Activated CD4-positive, alpha-beta memory T cell treated with anti-CD3 and anti-CD28 coated beads for 36 hours (primary cell): Measurements from ENCODE around the gene TCF20. TPM values are rescaled to one million over a fixed set of nuclear protein-coding genes. Genes with fewer than 3 reads are reported as not detected.

ENCODE experiments used
- CTCF ChIA-PET: fragments of 350-600 bp; sonication (Branson Sonifier 250); formaldehyde crosslinking; loops from one replicate; lab custom pipeline; 2021; ENCODE audit warnings: antibody characterized with exemption, inconsistent platforms; lab: Charles Lee
- POLR2A ChIA-PET: fragments of 350-600 bp; sonication (Branson Sonifier 250); formaldehyde crosslinking; loops from one replicate; lab custom pipeline; 2021; ENCODE audit warnings: antibody characterized with exemption; lab: Charles Lee
- DNase-seq: peaks from one replicate; pipeline ENCODE4 v3.0.0-alpha.2; 2020
- H3K27ac Mint-ChIP-seq: one replicate; pipeline ENCODE4 v1.8.0; 2021; ENCODE audit warnings: mixed read lengths
- H3K27me3 Mint-ChIP-seq: one replicate; pipeline ENCODE4 v1.8.0; 2021; ENCODE audit warnings: mixed read lengths
- H3K36me3 Mint-ChIP-seq: one replicate; pipeline ENCODE4 v1.8.0; 2021; ENCODE audit warnings: mixed read lengths
- H3K4me1 Mint-ChIP-seq: one replicate; pipeline ENCODE4 v1.8.0; 2021; ENCODE audit warnings: low read depth, mixed read lengths
- H3K4me3 Mint-ChIP-seq: one replicate; pipeline ENCODE4 v1.8.0; 2021; ENCODE audit warnings: mild to moderate bottlenecking, mixed read lengths
- H3K9me3 Mint-ChIP-seq: one replicate; pipeline ENCODE4 v1.8.0; 2021; ENCODE audit warnings: mixed read lengths
- intact Hi-C: fragments of 100-400 bp; cut with micrococcal nuclease; formaldehyde crosslinking; loops from one replicate; pipeline ENCODE4 v1.15.1; 2023
- total RNA-seq, 2 experiments: library from RNA; stranded (reverse); gene quantifications; one replicate each; pipeline ENCODE4 v1.2.3, GENCODE V29; 2021

TCF20 gene
- total RNA-seq, 2 experiments from 2014 or later, result 69.6 to 71.6 TPM

DNA sequence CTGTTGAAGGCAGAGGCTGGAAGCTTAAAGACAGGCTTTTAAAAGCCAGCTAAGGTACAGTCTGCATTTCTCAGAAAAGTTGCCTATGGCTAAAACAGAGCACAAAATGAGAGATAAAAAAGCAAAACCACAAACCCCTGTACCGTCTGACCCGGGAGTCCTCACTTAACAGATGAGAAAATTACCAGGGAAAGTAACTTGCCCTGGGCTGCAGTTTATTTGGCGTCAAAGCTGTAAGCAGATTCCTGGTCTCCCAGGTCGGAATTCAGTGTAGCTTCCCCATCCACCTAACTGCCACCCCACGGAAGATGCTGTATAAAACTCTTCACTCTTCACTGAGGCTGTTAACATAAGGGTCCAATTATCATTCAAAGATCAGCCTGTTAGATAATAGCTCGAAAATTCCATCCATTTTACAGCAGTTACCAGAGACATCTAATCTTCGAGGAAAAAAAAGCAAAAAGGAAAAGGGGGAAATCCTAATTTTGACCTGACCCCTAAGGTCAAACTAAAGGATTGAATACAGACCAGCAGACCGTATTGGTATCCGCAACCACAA lies 1.5 kb downstream of the TCF20 start:
- peaks cover 7% of the 10 kb centered on the region for H3K36me3 Mint-ChIP-seq
- H3K27me3 Mint-ChIP-seq, result no peaks in the 10 kb centered on the region
- ChIA-PET POLR2A (interaction anchor here (0.6 to 1.3 kb wide), 3 partner anchors 52 to 190 kb away, joined by 3 read pairs; partner anchors contain the start of gene SMDT1), CTCF (interaction anchor here (0.7 to 1.1 kb wide), 3 partner anchors 83 to 99 kb away, joined by 3 read pairs; no protein-coding TSS in a partner anchor)
- no peaks in the 10 kb centered on the region for H3K9me3 Mint-ChIP-seq
- H3K27ac Mint-ChIP-seq, result peak overlapping the region; percentile 72
- intact Hi-C loops, result loop anchor here (1.0 to 5.0 kb wide), 3 partner anchors 52 to 178 kb away; no protein-coding TSS in a partner anchor
- H3K4me1 Mint-ChIP-seq, result peaks cover 51% of the 10 kb centered on the region
- peak overlapping the region; percentile 84 for H3K4me3 Mint-ChIP-seq
- no peak for DNase-seq

DNA sequence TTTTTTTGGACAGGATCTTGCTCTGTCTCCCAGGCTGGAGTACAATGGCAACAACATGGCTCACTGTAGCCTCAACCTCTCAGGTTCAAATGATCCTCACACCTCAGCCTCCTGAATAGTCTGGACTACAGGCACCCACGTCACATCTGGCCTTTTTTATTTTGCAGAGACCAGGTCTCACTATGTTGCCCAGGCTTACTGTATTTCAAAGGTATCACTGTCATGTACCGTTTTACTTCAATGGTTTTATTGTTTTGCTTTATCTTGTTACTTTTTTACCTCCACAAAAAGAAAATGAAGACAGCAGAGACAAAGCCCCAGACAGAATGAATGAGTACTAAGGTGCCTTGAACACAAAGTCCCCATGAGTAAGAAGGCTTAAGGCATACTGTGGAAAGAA lies 5.1 kb downstream of the TCF20 start:
- no peak for DNase-seq
- POLR2A ChIA-PET, result no interaction called here
- CTCF ChIA-PET, result interaction anchor here (1.4 kb wide), 2 partner anchors 48 to 96 kb away, joined by 3 to 4 read pairs; no protein-coding TSS in a partner anchor
- intact Hi-C loops, result loop anchor here (5.0 kb wide), 1 partner anchor 83 kb away; no protein-coding TSS in a partner anchor
- Mint-ChIP-seq H3K27ac (no peak overlapping the region), H3K36me3 (peaks cover 7% of the 10 kb centered on the region), H3K27me3 (no peaks in the 10 kb centered on the region), H3K4me1 (peaks cover 81% of the 10 kb centered on the region), H3K9me3 (no peaks in the 10 kb centered on the region), H3K4me3 (no peak overlapping the region)

DNA sequence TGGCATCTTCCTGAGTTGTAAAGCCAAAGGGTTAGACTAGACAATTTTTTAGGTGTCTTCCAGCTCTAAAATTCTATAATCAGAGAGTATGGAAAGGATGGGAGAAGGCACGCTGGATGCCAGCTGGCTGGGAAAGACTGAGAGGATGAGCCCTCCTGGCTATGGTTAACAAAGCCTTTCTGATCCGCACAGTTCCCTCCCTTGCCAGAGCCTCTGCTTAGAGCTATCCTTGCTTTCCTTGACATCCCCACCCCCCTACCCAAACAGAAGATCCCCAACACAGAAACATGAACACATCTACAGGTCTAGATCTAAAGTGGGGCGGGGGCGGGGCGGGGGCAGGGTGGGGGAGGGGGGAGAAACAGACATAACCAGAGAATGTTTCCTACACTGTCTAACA lies 6.5 kb downstream of the TCF20 start:
- Mint-ChIP-seq H3K27me3 (no peaks in the 10 kb centered on the region), H3K27ac (no peak overlapping the region), H3K36me3 (peaks cover 6% of the 10 kb centered on the region), H3K4me1 (peaks cover 91% of the 10 kb centered on the region), H3K9me3 (no peaks in the 10 kb centered on the region), H3K4me3 (no peak overlapping the region)
- no peak for DNase-seq
- ChIA-PET CTCF (interaction anchor here (1.1 kb wide), 1 partner anchor 96 kb away, joined by 3 read pairs; no protein-coding TSS in a partner anchor), POLR2A (no interaction called here)
- intact Hi-C loops, result no loop called here

DNA sequence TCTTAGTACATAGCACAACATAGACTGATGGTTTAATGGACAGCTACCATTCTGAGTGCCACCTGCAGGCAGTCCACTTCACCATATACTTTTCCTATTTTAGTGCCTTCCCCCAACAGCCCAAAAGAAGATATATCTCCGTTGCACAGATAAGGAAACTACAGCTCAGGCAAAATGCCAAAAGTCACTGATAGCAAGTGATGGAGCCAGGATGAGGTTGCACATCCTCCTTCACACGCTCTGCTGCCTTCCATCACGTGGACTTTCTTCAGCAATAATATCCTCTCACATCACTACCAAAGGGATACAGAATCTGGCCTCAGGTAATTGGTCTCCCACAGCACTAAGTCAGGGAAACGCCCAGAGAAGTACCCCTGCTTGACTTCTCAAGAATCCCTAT lies 7.5 kb downstream of the TCF20 start:
- no peaks in the 10 kb centered on the region for H3K36me3 Mint-ChIP-seq
- intact Hi-C loops, result no loop called here
- H3K4me1 Mint-ChIP-seq, result peaks cover 89% of the 10 kb centered on the region
- no peak overlapping the region for H3K27ac Mint-ChIP-seq
- H3K4me3 Mint-ChIP-seq, result no peak overlapping the region
- no peak for DNase-seq
- CTCF ChIA-PET, result no interaction called here
- POLR2A ChIA-PET, result no interaction called here
- H3K27me3 Mint-ChIP-seq, result no peaks in the 10 kb centered on the region
- H3K9me3 Mint-ChIP-seq, result no peaks in the 10 kb centered on the region

DNA sequence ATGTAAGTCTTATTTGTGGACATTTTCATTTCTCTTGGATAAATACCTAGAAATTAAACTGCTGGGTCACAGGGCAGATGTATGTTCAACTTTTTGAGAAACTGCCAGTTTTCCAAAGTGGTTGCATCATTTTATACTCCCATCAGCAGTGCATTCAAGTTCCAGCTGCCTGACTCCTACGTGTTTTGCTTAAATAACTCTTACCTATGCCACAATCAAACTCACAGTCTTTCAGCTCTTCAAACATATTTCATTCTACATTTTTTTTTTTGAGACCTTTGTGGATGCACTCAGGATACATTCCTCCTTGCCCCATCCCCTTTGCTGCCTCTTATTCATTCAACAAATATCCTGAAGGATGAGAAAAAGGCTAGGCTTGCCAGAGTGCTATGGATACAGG lies 9.2 kb downstream of the TCF20 start:
- no peak for DNase-seq
- H3K9me3 Mint-ChIP-seq, result no peaks in the 10 kb centered on the region
- H3K27me3 Mint-ChIP-seq, result no peaks in the 10 kb centered on the region
- no peaks in the 10 kb centered on the region for H3K36me3 Mint-ChIP-seq
- H3K4me1 Mint-ChIP-seq, result peaks cover 93% of the 10 kb centered on the region
- H3K4me3 Mint-ChIP-seq, result no peak overlapping the region
- H3K27ac Mint-ChIP-seq, result no peak overlapping the region
- ChIA-PET CTCF (no interaction called here), POLR2A (interaction anchor here (1.3 kb wide), 1 partner anchor 39 kb away, joined by 4 read pairs; no protein-coding TSS in a partner anchor)
- intact Hi-C loops, result no loop called here

DNA sequence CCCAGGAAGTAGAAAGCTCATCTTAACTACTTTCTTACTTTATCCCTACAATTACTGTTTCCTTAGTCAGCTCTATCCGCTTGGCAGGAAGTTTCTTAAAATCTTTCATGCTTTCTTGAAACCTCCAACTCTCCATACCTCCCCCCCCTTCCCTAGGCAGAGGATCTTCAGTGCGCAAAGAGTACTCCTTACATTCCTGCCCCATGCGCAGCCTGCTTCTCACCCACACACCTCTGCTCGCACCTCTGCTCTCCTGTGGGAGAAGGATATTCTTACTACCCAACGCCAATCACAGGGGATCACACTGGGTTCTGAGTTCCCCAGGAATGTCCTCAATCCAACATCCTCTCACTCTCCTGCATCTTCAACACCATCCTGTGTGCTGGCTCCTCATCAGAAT lies 12.3 kb downstream of the TCF20 start:
- H3K4me3 Mint-ChIP-seq, result no peak overlapping the region
- no peak for DNase-seq
- intact Hi-C loops, result no loop called here
- no peaks in the 10 kb centered on the region for H3K9me3 Mint-ChIP-seq
- CTCF ChIA-PET, result interaction anchor here (1.0 kb wide), 1 partner anchor 44 kb away, joined by 3 read pairs; no protein-coding TSS in a partner anchor
- H3K27me3 Mint-ChIP-seq, result no peaks in the 10 kb centered on the region
- peaks cover 2% of the 10 kb centered on the region for H3K36me3 Mint-ChIP-seq
- no peak overlapping the region for H3K27ac Mint-ChIP-seq
- H3K4me1 Mint-ChIP-seq, result peaks cover 77% of the 10 kb centered on the region
- POLR2A ChIA-PET, result no interaction called here

DNA sequence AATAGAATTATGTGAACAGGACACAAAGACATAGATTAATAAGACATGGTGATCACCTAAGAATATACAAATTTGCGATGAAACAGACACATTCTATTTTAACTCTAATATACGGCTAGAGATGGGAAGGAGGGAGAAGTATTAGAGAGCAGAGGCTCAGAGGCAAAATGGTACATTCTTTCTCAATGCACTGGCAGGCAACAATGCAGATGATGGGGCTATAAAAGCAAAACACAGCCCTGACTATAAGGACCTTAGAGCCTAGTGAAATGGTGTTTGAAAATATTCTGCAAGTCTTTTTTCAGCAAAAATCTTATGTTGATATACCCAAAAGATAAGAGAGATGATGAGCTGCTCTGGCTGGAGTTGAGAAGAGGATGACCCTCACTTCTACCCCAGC lies 13.1 kb downstream of the TCF20 start:
- Mint-ChIP-seq H3K36me3 (peaks cover 2% of the 10 kb centered on the region), H3K27ac (no peak overlapping the region), H3K4me1 (peaks cover 71% of the 10 kb centered on the region), H3K9me3 (no peaks in the 10 kb centered on the region), H3K4me3 (no peak overlapping the region), H3K27me3 (no peaks in the 10 kb centered on the region)
- intact Hi-C loops, result no loop called here
- CTCF ChIA-PET, result no interaction called here
- POLR2A ChIA-PET, result no interaction called here
- DNase-seq, result no peak

DNA sequence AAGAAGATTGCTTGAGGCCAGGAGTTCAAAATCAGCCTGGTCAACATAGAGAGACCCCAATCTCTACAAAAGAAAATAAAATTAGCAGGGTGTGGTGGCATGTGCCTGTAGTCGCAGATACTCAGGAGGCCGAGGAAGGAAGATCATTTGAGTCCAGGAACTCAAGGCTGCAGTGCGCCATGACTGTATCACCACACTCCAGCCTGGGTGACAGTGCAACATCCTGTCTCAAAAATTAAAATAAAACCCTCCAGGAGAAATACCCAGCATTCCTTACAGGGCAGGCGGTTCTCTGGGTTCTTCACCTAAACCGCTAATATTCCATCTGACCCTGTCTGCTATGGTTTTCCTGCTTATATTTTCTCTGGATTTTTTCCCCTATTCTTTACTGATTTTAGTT lies 13.5 kb downstream of the TCF20 start:
- intact Hi-C loops, result no loop called here
- CTCF ChIA-PET, result no interaction called here
- Mint-ChIP-seq H3K4me3 (no peak overlapping the region), H3K4me1 (peaks cover 67% of the 10 kb centered on the region), H3K27me3 (no peaks in the 10 kb centered on the region), H3K36me3 (peaks cover 2% of the 10 kb centered on the region), H3K9me3 (no peaks in the 10 kb centered on the region), H3K27ac (no peak overlapping the region)
- no peak for DNase-seq
- POLR2A ChIA-PET, result no interaction called here

DNA sequence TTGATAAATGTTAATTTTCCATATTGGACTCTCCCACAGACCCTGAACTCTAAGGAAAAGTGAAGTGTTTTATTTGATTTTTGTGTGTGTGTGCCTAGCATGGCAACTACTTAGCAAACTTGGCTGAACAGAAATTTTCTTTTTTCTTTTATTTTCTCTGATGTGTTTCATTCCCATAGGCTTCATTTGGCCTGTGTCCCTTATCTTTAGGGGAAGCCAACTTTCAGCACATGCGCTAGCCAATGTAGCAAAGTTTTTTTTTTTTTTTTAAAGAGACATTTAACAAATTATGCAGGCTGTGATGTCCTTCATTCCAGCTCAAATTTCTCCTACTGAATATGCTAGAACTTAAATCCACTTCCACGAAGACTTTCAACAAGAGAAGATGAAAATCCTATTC lies 14.2 kb downstream of the TCF20 start:
- CTCF ChIA-PET, result no interaction called here
- Mint-ChIP-seq H3K27ac (no peak overlapping the region), H3K36me3 (peaks cover 2% of the 10 kb centered on the region), H3K4me3 (no peak overlapping the region), H3K9me3 (no peaks in the 10 kb centered on the region), H3K4me1 (peaks cover 62% of the 10 kb centered on the region), H3K27me3 (no peaks in the 10 kb centered on the region)
- POLR2A ChIA-PET, result no interaction called here
- intact Hi-C loops, result no loop called here
- no peak for DNase-seq

DNA sequence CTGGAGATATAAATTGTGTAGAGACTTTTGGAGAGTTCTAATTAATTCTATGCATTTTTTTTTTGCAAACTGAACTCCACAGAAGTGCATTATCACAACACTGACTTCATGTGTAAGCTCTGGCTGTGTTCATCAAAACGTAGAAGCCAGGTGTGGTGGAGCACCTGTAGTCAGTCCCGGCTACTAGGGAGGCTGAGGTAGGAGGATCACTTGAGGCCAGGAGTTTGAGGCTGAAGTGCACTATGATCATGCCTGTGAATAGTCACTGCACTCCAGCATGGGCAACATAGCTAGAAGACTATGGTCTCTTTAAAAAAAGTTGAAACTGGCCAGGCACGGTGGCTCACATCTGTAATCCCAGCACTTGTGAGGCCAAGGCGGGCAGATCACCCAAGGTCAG lies 20.6 kb downstream of the TCF20 start:
- Mint-ChIP-seq H3K36me3 (peaks cover 2% of the 10 kb centered on the region), H3K27me3 (no peaks in the 10 kb centered on the region), H3K4me3 (no peak overlapping the region), H3K27ac (no peak overlapping the region), H3K9me3 (no peaks in the 10 kb centered on the region), H3K4me1 (peaks cover 32% of the 10 kb centered on the region)
- intact Hi-C loops, result no loop called here
- CTCF ChIA-PET, result interaction anchor here (0.8 kb wide), 1 partner anchor 163 kb away, joined by 3 read pairs; no protein-coding TSS in a partner anchor
- no peak for DNase-seq
- POLR2A ChIA-PET, result no interaction called here

DNA sequence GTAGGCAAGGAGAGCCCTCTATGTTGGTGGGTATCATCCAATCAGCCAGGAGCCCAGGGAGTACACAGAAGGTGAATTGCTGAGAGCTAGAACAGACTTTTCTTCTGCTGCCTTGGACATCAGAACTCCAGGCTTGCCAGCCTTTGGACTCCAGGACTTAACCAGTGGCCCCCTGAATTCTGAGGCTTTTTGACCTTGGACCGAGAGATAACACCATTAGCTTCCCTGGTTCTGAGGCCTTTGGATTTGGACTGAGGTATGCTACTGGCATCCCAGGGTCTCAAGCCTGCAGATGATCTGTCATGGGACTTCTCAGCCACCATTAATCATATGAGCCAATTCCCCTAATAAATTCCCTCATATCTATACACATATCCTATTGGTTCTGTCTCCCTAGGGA lies 21.5 kb downstream of the TCF20 start:
- Mint-ChIP-seq H3K9me3 (no peaks in the 10 kb centered on the region), H3K27ac (no peak overlapping the region), H3K36me3 (peaks cover 4% of the 10 kb centered on the region), H3K4me1 (peaks cover 34% of the 10 kb centered on the region), H3K4me3 (no peak overlapping the region), H3K27me3 (no peaks in the 10 kb centered on the region)
- intact Hi-C loops, result no loop called here
- POLR2A ChIA-PET, result no interaction called here
- DNase-seq, result no peak
- CTCF ChIA-PET, result no interaction called here

DNA sequence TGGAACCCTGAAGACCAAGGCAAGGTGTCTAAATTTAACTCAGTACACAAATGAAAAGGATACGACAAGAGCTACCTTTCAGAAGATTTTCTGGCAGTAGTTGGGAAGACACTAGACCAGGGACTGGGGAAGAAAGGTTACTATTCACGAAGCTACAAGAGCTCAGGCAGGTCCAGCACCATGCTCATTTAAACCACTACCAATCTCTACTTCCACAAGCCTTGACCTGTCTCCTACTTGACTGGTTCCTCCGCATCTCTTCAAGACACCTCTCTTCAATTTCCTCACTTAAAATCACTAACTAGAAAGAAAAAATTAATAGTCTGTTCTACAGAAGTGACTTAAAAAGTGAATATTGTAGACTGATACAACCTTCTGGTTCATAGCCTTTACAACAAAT lies 22.9 kb downstream of the TCF20 start:
- DNase-seq, result no peak
- POLR2A ChIA-PET, result no interaction called here
- Mint-ChIP-seq H3K27me3 (no peaks in the 10 kb centered on the region), H3K36me3 (peaks cover 8% of the 10 kb centered on the region), H3K27ac (no peak overlapping the region), H3K4me3 (no peak overlapping the region), H3K9me3 (no peaks in the 10 kb centered on the region), H3K4me1 (peaks cover 43% of the 10 kb centered on the region)
- intact Hi-C loops, result no loop called here
- CTCF ChIA-PET, result no interaction called here

DNA sequence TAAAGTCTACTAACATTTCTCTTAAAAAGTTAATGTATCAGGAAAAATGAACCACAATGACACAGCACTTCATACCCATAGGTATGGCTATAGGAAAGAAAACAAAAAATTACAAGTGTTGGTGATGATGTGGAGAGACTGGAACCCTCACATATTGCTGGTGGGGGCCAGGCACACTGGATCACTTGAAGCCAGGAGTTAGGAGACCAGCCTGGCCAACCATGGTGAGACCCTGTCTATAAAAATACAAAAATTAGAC lies 26.7 kb downstream of the TCF20 start:
- no peaks in the 10 kb centered on the region for H3K9me3 Mint-ChIP-seq
- intact Hi-C loops, result no loop called here
- ChIA-PET CTCF (no interaction called here), POLR2A (no interaction called here)
- no peak overlapping the region for H3K4me3 Mint-ChIP-seq
- no peaks in the 10 kb centered on the region for H3K27me3 Mint-ChIP-seq
- DNase-seq, result no peak
- peaks cover 46% of the 10 kb centered on the region for H3K4me1 Mint-ChIP-seq
- peaks cover 8% of the 10 kb centered on the region for H3K36me3 Mint-ChIP-seq
- H3K27ac Mint-ChIP-seq, result peak overlapping the region; percentile 38
